Upper lobe of right lung (tissue), 1 donor: ENCODE data around the gene PACS2. TPM values are rescaled to one million over a fixed set of nuclear protein-coding genes. Genes with fewer than 3 reads are reported as not detected.

Source experiments
- ATAC-seq: fragments of 200-7000 bp; cut with Tn5 transposase; one replicate; pipeline ENCODE4 v1.9.1; 2020; ENCODE audit warnings: mild to moderate bottlenecking, moderate library complexity
- DNase-seq: peaks from one replicate; pipeline ENCODE4 v3.0.0-alpha.2; 2020
- H3K27ac ChIP-seq: fragments of 200-600 bp; one replicate; pipeline ENCODE4 v1.8.0; 2022
- H3K27me3 ChIP-seq: fragments of 200-600 bp; one replicate; pipeline ENCODE4 v1.8.0; 2022; ENCODE audit warnings: mild to moderate bottlenecking
- H3K36me3 ChIP-seq: fragments of 200-600 bp; one replicate; pipeline ENCODE4 v1.8.0; 2022
- H3K4me1 ChIP-seq: fragments of 200-600 bp; one replicate; pipeline ENCODE4 v1.8.0; 2022
- H3K4me3 ChIP-seq: fragments of 200-600 bp; one replicate; pipeline ENCODE4 v1.8.0; 2022; ENCODE audit warnings: mild to moderate bottlenecking
- H3K9me3 ChIP-seq: fragments of 200-600 bp; one replicate; pipeline ENCODE4 v1.8.0; 2022
- intact Hi-C: fragments of 100-400 bp; cut with DNase I; formaldehyde crosslinking; loops from one replicate; pipeline ENCODE4 v1.11.0; 2022
- total RNA-seq: library from RNA; stranded (reverse); fragmentation: NEBNext Ultra II Directional; extraction: Animal tissue kit (Norgen Biotek cat#: 25700); gene quantifications from one replicate; pipeline ENCODE4 v1.2.1, GENCODE V29; 2021
- TF ChIP-seq, protein P1 (sequence below): fragments of 200-600 bp; IDR thresholded peaks from one replicate; pipeline ENCODE4 v1.8.0; 2022; ENCODE audit warnings: antibody characterized with exemption
- donor health status: DM: no; HTN: yes; CAD: no; lungs with severe emphysema.

The PACS2 gene
- total RNA-seq, 1 donor from 2014 or later, result 86.6 TPM

- H3K27me3 ChIP-seq, result no peaks in the 10 kb centered on the region
- no peak overlapping the region for H3K27ac ChIP-seq
- peak; percentile 36 for ATAC-seq
- TF ChIP-seq, protein P1, sequence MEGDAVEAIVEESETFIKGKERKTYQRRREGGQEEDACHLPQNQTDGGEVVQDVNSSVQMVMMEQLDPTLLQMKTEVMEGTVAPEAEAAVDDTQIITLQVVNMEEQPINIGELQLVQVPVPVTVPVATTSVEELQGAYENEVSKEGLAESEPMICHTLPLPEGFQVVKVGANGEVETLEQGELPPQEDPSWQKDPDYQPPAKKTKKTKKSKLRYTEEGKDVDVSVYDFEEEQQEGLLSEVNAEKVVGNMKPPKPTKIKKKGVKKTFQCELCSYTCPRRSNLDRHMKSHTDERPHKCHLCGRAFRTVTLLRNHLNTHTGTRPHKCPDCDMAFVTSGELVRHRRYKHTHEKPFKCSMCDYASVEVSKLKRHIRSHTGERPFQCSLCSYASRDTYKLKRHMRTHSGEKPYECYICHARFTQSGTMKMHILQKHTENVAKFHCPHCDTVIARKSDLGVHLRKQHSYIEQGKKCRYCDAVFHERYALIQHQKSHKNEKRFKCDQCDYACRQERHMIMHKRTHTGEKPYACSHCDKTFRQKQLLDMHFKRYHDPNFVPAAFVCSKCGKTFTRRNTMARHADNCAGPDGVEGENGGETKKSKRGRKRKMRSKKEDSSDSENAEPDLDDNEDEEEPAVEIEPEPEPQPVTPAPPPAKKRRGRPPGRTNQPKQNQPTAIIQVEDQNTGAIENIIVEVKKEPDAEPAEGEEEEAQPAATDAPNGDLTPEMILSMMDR, result no peak
- no peaks in the 10 kb centered on the region for H3K9me3 ChIP-seq
- H3K4me1 ChIP-seq, result peaks cover 11% of the 10 kb centered on the region
- DNase-seq, result no peak
- H3K36me3 ChIP-seq, result no peaks in the 10 kb centered on the region
- no peak overlapping the region for H3K4me3 ChIP-seq
- intact Hi-C loops, result no loop called here
Measured at GRCh38 chr14:105322791-105323556, 8.4 kb downstream of the PACS2 start.

DNA sequence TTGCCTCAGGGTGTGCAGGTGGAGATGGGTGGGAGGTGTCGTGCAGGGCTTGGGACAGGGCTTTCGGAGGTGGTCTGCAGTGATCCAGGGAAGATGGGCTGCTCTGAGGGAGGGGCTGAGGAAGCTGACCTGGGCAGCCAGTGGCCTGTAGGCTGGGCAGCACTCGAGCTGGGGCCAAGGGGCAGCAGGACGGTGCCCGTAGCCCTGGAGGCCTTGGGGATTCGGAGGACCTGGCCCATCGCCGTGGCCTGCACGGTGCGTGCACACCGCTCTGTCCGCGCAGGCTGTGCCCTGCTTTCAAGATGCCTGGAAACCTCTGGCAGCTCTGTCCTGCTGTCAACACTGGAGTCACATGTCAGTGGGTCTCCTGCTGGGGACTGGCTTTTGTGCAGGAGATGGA is 9.1 kb downstream of the PACS2 start:
- intact Hi-C loops, result no loop called here
- Histone ChIP-seq H3K27ac (no peak overlapping the region), H3K9me3 (no peaks in the 10 kb centered on the region), H3K4me1 (peaks cover 16% of the 10 kb centered on the region), H3K4me3 (no peak overlapping the region), H3K27me3 (no peaks in the 10 kb centered on the region), H3K36me3 (no peaks in the 10 kb centered on the region)
- no peak for ATAC-seq
- TF ChIP-seq, protein P1, result no peak
- DNase-seq, result no peak

GRCh38 chr14:105324080-105324778 is 9.7 kb downstream of the PACS2 start:
- ATAC-seq, result no peak

DNA sequence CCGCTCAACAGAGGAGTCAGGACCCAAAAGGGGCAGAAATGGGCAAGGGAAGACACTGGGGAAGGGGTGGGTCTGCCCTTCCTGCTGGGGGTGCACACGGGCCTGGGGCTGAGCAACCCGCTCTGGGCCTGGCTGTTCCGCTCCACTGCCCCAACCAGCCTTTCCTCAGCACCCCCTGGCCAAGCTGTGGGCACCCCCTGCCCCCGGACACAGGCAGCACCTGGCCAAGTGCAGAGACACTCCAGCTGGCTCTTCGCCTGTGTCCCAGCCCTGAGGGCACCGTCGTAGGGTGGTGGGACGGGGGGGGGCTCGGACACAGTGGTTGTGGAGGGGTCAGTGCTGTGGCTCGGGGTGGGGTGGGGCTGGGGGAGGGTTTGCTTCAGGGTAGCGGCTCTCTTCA is 10.3 kb downstream of the PACS2 start:
- H3K36me3 ChIP-seq, result no peaks in the 10 kb centered on the region
- intact Hi-C loops, result no loop called here
- H3K9me3 ChIP-seq, result no peaks in the 10 kb centered on the region
- ATAC-seq (no peak), DNase-seq (no peak)
- H3K27ac ChIP-seq, result no peak overlapping the region
- TF ChIP-seq, protein P1, result no peak
- H3K27me3 ChIP-seq, result no peaks in the 10 kb centered on the region
- H3K4me3 ChIP-seq, result no peak overlapping the region
- H3K4me1 ChIP-seq, result peaks cover 21% of the 10 kb centered on the region

More at GRCh38 chr14:105324080-105324778, 9.7 kb downstream of the PACS2 start:
- Histone ChIP-seq H3K27ac (no peak overlapping the region), H3K9me3 (no peaks in the 10 kb centered on the region), H3K4me3 (no peak overlapping the region), H3K4me1 (peaks cover 21% of the 10 kb centered on the region), H3K36me3 (no peaks in the 10 kb centered on the region), H3K27me3 (no peaks in the 10 kb centered on the region)
- TF ChIP-seq, protein P1, result no peak
- intact Hi-C loops, result no loop called here
- no peak for DNase-seq

DNA sequence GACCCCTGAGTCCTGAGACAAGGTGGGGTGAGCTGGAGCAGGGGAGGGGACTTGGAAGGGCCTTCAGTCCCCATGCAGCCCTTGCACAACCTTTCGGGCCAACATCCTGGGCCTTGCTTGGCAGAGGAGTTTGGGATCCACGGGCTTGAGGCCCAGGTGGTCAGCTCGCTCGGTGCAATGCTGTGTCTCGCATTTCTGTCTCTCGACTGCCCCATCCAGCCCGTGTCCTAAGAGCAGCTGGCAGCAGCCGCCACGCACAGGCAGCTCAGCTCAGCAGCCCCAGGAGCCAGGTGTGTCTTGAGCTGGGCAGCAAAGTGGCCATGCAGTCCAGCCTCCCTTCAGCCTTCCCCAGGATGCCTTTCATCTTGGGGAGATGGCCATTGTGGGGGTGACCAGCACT is 10.8 kb downstream of the PACS2 start:
- H3K4me1 ChIP-seq, result peaks cover 23% of the 10 kb centered on the region
- intact Hi-C loops, result no loop called here
- ATAC-seq, result no peak
- H3K9me3 ChIP-seq, result no peaks in the 10 kb centered on the region
- no peak overlapping the region for H3K4me3 ChIP-seq
- TF ChIP-seq, protein P1, result no peak
- no peak for DNase-seq
- no peaks in the 10 kb centered on the region for H3K36me3 ChIP-seq
- H3K27ac ChIP-seq, result no peak overlapping the region
- H3K27me3 ChIP-seq, result no peaks in the 10 kb centered on the region
